Astrocyte of the spinal cord (primary cell): ENCODE measurements around the gene CARNS1.

Experiments
- DNase-seq: peaks from one replicate; pipeline ENCODE4 v3.0.0; 2011; ENCODE audit warnings: low read depth, low spot score
- H3K4me3 ChIP-seq: 2 replicates; pipeline ENCODE4 v1.5.1; 2011; ENCODE audit warnings: low read depth, mild to moderate bottlenecking, low read length, moderate library complexity
- in situ Hi-C: cut with HindIII; loops from 2 replicates; pipeline ENCODE4 v1.10.0; 2017; ENCODE audit warnings: low sequenced_read_pairs
- TF ChIP-seq, protein P1 (sequence below): IDR thresholded peaks from 2 replicates; pipeline ENCODE4 v1.5.1; 2012; ENCODE audit warnings: low read depth, mild to moderate bottlenecking, low read length, inconsistent platforms

CARNS1 gene

DNA sequence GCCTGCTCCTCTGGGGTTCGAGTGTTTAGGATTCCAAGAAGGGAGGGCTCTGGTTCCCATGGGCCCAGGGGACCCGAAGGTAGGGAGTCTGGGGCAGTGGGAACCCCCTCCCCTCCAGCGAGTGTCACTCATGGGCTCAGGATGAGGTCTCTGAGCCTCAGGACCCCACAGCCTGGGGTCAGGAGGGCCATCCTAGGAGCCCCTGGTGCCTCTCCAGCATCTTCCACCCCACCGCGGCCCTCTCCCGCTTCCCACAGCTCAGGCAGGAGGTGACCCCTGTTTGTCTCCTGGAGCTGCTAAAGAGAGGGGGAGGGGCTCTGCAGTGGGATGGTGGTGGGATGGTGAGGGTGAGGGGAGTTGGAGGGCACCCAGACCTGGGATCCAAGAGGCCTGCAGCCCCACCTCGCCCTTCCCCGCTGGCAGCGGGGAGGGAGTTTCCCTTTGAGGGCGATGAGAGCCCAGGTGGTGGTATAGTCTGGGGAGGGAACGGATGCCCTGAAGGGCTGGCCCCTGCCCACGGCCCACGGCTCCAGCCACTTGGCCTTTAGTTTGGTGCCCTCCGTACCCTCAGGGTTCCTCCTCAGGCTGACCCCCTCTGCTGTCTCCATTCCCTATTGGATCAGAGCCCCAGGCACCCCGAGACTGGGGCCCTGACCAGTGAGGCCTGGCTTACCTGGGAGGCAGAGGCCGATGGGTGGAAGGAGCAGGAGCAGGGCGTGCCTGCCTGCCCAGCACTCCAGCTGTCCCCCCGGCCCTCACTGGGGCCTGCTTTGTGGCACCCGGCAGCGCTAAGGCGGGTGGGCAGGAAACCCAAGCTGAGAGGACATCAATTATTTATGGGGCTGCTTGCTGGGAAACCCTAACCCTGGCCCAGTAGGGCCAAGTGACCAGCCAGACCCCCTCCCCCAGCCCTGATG is 38.6 kb downstream of the CARNS1 start:
- TF ChIP-seq, protein P1, sequence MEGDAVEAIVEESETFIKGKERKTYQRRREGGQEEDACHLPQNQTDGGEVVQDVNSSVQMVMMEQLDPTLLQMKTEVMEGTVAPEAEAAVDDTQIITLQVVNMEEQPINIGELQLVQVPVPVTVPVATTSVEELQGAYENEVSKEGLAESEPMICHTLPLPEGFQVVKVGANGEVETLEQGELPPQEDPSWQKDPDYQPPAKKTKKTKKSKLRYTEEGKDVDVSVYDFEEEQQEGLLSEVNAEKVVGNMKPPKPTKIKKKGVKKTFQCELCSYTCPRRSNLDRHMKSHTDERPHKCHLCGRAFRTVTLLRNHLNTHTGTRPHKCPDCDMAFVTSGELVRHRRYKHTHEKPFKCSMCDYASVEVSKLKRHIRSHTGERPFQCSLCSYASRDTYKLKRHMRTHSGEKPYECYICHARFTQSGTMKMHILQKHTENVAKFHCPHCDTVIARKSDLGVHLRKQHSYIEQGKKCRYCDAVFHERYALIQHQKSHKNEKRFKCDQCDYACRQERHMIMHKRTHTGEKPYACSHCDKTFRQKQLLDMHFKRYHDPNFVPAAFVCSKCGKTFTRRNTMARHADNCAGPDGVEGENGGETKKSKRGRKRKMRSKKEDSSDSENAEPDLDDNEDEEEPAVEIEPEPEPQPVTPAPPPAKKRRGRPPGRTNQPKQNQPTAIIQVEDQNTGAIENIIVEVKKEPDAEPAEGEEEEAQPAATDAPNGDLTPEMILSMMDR: no peak
- no peak for DNase-seq
- no peak overlapping the region for H3K4me3 ChIP-seq
- in situ Hi-C loops: no loop called here

DNA sequence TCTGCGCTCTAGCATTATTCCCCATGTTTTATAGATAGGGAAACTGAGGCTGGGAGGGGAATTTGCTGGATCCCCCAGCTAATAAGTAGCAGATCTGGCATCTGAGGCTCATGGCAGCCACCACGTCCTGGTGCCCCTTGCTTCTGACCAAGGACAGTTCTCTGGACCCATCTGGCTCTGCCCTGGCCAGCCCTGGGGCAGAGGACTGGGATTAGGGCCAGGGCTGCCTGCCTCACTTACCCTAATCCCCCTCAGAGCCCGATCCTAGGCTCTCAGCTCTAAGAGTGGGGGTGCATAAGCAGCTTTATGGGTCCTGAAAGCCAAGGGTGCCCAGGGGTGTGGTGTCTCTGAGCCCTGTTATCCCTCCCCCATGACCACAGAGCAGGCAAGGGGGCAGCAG is 39.6 kb downstream of the CARNS1 start, which contains the start of gene CABP4:
Gene CABP4 (plus strand): TSS at position 301 of the 400 bp plus-strand sequence. CDS start 70 bp downstream, at position 371.
- in situ Hi-C loops: no loop called here
- no peak within 1 kb of the TSS for H3K4me3 ChIP-seq
- TF ChIP-seq, protein P1: no peak
- DNase-seq: no peak

DNA sequence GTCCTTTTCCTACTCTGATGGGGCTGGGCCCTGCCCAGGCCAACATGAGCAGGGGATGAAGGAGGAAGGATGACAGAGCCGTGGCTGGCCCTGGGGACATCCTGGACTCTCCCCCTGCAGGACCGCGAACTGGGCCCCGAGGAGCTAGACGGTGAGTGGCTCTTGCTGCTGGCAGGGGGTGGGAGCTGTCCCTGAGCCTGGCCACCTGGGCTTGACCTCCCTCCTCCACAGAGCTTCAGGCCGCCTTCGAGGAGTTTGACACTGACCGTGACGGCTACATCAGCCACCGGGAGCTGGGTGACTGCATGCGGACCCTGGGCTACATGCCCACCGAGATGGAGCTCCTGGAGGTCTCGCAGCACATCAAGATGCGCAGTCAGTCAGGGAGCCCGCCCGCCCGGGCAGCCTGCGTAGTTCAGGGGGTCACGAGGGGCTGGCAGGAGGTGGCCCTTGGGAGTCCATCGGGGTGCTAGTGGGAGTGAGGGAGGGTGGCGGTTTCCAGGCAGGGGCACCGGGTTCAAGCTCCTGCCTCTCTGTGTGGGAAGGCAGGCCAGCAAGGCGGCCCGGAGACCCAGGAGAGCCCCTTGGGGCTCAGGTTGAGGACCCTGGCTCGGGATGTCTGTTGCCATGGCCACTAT is 40.7 kb downstream of the CARNS1 start:
- no peak overlapping the region for H3K4me3 ChIP-seq
- no peak for DNase-seq
- TF ChIP-seq, protein P1: no peak
- in situ Hi-C loops: no loop called here

DNA sequence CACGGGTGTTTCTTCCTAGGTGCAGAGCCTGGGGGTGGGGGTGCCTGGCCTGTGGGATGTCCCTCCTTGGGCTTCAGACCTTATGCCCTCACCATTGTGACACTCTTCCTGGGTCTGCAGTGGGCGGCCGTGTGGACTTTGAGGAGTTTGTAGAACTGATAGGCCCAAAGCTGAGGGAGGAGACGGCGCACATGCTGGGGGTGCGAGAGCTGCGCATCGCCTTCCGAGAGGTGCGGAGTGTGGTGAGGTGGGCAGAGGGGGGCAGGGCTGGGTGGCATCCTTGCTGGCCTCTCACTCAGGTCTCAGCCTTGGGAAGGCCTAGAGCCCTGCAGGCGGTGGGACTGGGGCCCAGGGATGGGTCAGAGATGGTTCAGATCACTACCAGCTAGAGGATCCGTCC is 42.0 kb downstream of the CARNS1 start:
- TF ChIP-seq, protein P1: no peak
- in situ Hi-C loops: no loop called here
- H3K4me3 ChIP-seq: no peak overlapping the region
- DNase-seq: no peak

DNA sequence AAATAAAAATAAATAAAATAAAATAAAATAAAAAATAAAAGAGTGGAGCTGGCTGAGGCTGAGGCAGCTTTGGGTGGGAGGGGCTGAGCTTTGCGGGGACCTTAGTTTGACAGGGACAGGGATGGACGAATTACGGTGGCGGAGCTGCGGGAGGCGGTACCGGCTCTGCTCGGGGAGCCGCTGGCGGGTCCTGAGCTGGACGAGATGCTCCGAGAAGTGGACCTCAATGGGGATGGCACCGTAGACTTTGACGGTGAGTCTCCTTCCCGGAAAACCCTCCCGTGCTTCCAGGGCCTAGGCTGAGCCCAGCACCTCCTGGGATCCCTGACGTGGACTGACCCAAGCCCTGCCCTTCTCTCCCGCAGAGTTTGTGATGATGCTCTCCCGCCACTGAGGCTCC is 42.8 kb downstream of the CARNS1 start:
- H3K4me3 ChIP-seq: no peak overlapping the region
- in situ Hi-C loops: no loop called here
- no peak for DNase-seq
- TF ChIP-seq, protein P1: no peak

DNA sequence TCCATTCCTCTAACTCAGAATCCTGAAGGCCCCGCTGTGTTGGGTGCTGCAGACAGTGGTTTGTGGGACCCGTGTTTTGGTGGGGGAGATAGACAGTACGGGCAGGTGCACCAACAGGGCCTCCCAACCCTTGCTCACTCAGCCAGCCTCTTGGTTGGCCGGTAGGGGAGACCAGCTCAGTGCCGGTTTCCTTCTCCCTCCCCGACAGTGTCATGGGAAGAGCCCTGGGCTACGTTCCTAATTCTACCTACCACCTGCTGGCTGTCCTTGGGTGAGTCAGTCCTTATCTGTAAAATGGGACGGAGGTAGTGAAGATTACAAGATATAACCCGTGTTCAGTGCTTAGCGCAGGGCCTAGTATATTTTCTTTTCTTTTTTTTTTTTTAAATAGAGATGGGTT is 47.7 kb downstream of the CARNS1 start:
- no peak for DNase-seq
- TF ChIP-seq, protein P1: no peak
- H3K4me3 ChIP-seq: no peak overlapping the region
- in situ Hi-C loops: no loop called here
